GM18951 (cell line): ENCODE measurements around the gene SPTBN4.
"Not testable (repeated sequence)": the region's sequence is repeated elsewhere in the genome, so short reads cannot be mapped to it uniquely, and the experiment has no call there.

Source experiments
- POLR2A ChIP-seq: IDR thresholded peaks from 4 replicates; pipeline ENCODE4 v1.6.1; 2011; ENCODE audit warnings: mild to moderate bottlenecking; ENCODE audit not compliant: insufficient read length, insufficient read depth; ENCODE audit errors: extremely low read depth
- in situ Hi-C: fragments of 300-500 bp; cut with MboI; formaldehyde crosslinking; loops from one replicate; pipeline ENCODE4 v1.12.0; 2022; ENCODE audit warnings: low sequenced_read_pairs, mixed read lengths, inconsistent platforms; ENCODE audit not compliant: unreplicated experiment

Gene SPTBN4

GRCh38 chr19:40525234-40526051 is 58.6 kb downstream of the SPTBN4 start:
- no peak for TF ChIP-seq POLR2A

GRCh38 chr19:40528078-40528477 is 61.3 kb downstream of the SPTBN4 start:
- in situ Hi-C loops: no loop called here
- TF ChIP-seq POLR2A: no peak

More at GRCh38 chr19:40525234-40526051, 58.6 kb downstream of the SPTBN4 start:
- in situ Hi-C loops: no loop called here

GRCh38 chr19:40528533-40529092 is 61.8 kb downstream of the SPTBN4 start:
- no peak for TF ChIP-seq POLR2A
- in situ Hi-C loops: no loop called here

GRCh38 chr19:40529093-40529954 is 62.5 kb downstream of the SPTBN4 start:
- in situ Hi-C loops: no loop called here
- TF ChIP-seq POLR2A: no peak

- in situ Hi-C loops: no loop called here
- TF ChIP-seq POLR2A: no peak
Observed at GRCh38 chr19:40530091-40530901, 63.5 kb downstream of the SPTBN4 start.

- no peak for TF ChIP-seq POLR2A
- in situ Hi-C loops: no loop called here
Observed at GRCh38 chr19:40533508-40533907, 66.7 kb downstream of the SPTBN4 start.

- in situ Hi-C loops: no loop called here
- no peak for TF ChIP-seq POLR2A
Observed at GRCh38 chr19:40534148-40534547, 67.3 kb downstream of the SPTBN4 start.

- TF ChIP-seq POLR2A: no peak
- in situ Hi-C loops: no loop called here
Observed at GRCh38 chr19:40539070-40539469, 72.3 kb downstream of the SPTBN4 start.

GRCh38 chr19:40542202-40542859 is 75.5 kb downstream of the SPTBN4 start:
- in situ Hi-C loops: no loop called here
- TF ChIP-seq POLR2A: no peak

- in situ Hi-C loops: no loop called here
- no peak for TF ChIP-seq POLR2A
Observed at GRCh38 chr19:40543029-40543597, 76.3 kb downstream of the SPTBN4 start.

- in situ Hi-C loops: not testable (repeated sequence)
Observed at GRCh38 chr19:40546153-40546841, 79.5 kb downstream of the SPTBN4 start.

GRCh38 chr19:40547190-40547589 is 80.4 kb downstream of the SPTBN4 start:
- in situ Hi-C loops: not testable (repeated sequence)
